Measurements from ENCODE around the gene TMUB2.
A peak's percentile ranks its signal among the peaks of the same experiment; 100 is the strongest.
"Not testable (repeated sequence)": the region's sequence is repeated elsewhere in the genome, so short reads cannot be mapped to it uniquely, and the experiment has no call there.

TMUB2 gene

GRCh38 chr17:44186307-44187130 lies at the start of gene TMUB2:
Gene TMUB2, plus strand, starts transcription at chr17:44186972. Its CDS starts 737 bp downstream, at chr17:44187709.
- DNase-seq, result peak; percentile 99

- peak; percentile 76 for DNase-seq
Observed at GRCh38 chr17:44137891-44138709, 48.7 kb upstream of the TMUB2 start.

GRCh38 chr17:44143921-44144320 lies 42.9 kb upstream of the TMUB2 start:
- DNase-seq, result not testable (repeated sequence)

GRCh38 chr17:44144966-44145739 lies 41.6 kb upstream of the TMUB2 start:
- DNase-seq, result no peak

- no peak for DNase-seq
Observed at GRCh38 chr17:44146375-44147346, 40.1 kb upstream of the TMUB2 start.

GRCh38 chr17:44147812-44148211 lies 39.0 kb upstream of the TMUB2 start:
- DNase-seq, result no peak

GRCh38 chr17:44149066-44149465 lies 37.7 kb upstream of the TMUB2 start:
- DNase-seq, result not testable (repeated sequence)

- DNase-seq, result no peak
Observed at GRCh38 chr17:44149750-44150329, 36.9 kb upstream of the TMUB2 start.

GRCh38 chr17:44152875-44153274 lies 33.9 kb upstream of the TMUB2 start:
- no peak for DNase-seq

- no peak for DNase-seq
Observed at GRCh38 chr17:44155488-44155887, 31.3 kb upstream of the TMUB2 start.

GRCh38 chr17:44159519-44160210 lies 27.1 kb upstream of the TMUB2 start:
- no peak for DNase-seq

- no peak for DNase-seq
Observed at GRCh38 chr17:44164476-44164875, 22.3 kb upstream of the TMUB2 start.

GRCh38 chr17:44167181-44167861 lies 19.5 kb upstream of the TMUB2 start:
- no peak for DNase-seq

- no peak for DNase-seq
Observed at GRCh38 chr17:44170135-44170498, 16.7 kb upstream of the TMUB2 start.

- DNase-seq, result no peak
Observed at GRCh38 chr17:44170499-44171201, 16.1 kb upstream of the TMUB2 start, which contains the start of gene ASB16. Gene ASB16, plus strand, starts transcription at chr17:44170704. Its CDS starts 86 bp downstream, at chr17:44170790.

GRCh38 chr17:44171931-44172455 lies 14.8 kb upstream of the TMUB2 start:
- DNase-seq, result no peak

- no peak for DNase-seq
Observed at GRCh38 chr17:44174427-44174826, 12.3 kb upstream of the TMUB2 start.

GRCh38 chr17:44176257-44176656 lies 10.5 kb upstream of the TMUB2 start:
- no peak for DNase-seq

Data from activated naive CD4-positive, alpha-beta T cell treated with anti-CD3 and anti-CD28 coated beads, Interleukin-2, amount 50 U/mL, for 16 hours (primary cell).